Measurements from ENCODE around the gene KRT2. TPM values are rescaled to one million over a fixed set of nuclear protein-coding genes. Genes with fewer than 3 reads are reported as not detected.

KRT2 gene
- total RNA-seq, 4 donors from 2014 or later, result 357 to 1,953 (median 1,221) TPM

- no peak for DNase-seq (ENCODE audit: low spot score in 2 of 2)
- H3K36me3 ChIP-seq, result no peaks in the 10 kb centered on the region
- no peaks in the 10 kb centered on the region for H3K9me3 ChIP-seq
- peaks cover 4% of the 10 kb centered on the region for H3K27me3 ChIP-seq
- H3K4me3 ChIP-seq, result no peak overlapping the region
- TF ChIP-seq POLR2AphosphoS5 (IDR thresholded peaks at IDR 0.05) (no peak), EP300 (IDR thresholded peaks at IDR 0.05) (no peak), POLR2A (IDR thresholded peaks at IDR 0.05) (no peak)
- TF ChIP-seq, protein P1, sequence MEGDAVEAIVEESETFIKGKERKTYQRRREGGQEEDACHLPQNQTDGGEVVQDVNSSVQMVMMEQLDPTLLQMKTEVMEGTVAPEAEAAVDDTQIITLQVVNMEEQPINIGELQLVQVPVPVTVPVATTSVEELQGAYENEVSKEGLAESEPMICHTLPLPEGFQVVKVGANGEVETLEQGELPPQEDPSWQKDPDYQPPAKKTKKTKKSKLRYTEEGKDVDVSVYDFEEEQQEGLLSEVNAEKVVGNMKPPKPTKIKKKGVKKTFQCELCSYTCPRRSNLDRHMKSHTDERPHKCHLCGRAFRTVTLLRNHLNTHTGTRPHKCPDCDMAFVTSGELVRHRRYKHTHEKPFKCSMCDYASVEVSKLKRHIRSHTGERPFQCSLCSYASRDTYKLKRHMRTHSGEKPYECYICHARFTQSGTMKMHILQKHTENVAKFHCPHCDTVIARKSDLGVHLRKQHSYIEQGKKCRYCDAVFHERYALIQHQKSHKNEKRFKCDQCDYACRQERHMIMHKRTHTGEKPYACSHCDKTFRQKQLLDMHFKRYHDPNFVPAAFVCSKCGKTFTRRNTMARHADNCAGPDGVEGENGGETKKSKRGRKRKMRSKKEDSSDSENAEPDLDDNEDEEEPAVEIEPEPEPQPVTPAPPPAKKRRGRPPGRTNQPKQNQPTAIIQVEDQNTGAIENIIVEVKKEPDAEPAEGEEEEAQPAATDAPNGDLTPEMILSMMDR (IDR thresholded peaks at IDR 0.05), result no peak
- H3K4me1 ChIP-seq, result peaks cover 4% of the 10 kb centered on the region
- no peak overlapping the region for H3K27ac ChIP-seq
- 70% methylated on average over 5 of the region's 5 CpGs for WGBS
These were observed 15.3 kb downstream of the KRT2 start for GRCh38 chr12:52636592-52637258.

GRCh38 chr12:52636189-52636588 is 15.8 kb downstream of the KRT2 start:
- TF ChIP-seq POLR2A (IDR thresholded peaks at IDR 0.05) (no peak), POLR2AphosphoS5 (IDR thresholded peaks at IDR 0.05) (no peak), EP300 (IDR thresholded peaks at IDR 0.05) (no peak)
- TF ChIP-seq, protein P1 (IDR thresholded peaks at IDR 0.05), result no peak
- Histone ChIP-seq H3K9me3 (no peaks in the 10 kb centered on the region), H3K36me3 (no peaks in the 10 kb centered on the region), H3K4me3 (no peak overlapping the region), H3K4me1 (peaks cover 4% of the 10 kb centered on the region), H3K27me3 (peaks cover 4% of the 10 kb centered on the region), H3K27ac (no peak overlapping the region)
- DNase-seq (ENCODE audit: low spot score in 2 of 2), result peak in 1 of 2 donors; percentile 62
- 86% methylated on average over 6 of the region's 6 CpGs for WGBS

GRCh38 chr12:52634266-52635056 is 17.6 kb downstream of the KRT2 start:
- Histone ChIP-seq H3K9me3 (no peaks in the 10 kb centered on the region), H3K27ac (no peak overlapping the region), H3K4me1 (peaks cover 4% of the 10 kb centered on the region), H3K4me3 (no peak overlapping the region), H3K27me3 (peaks cover 4% of the 10 kb centered on the region), H3K36me3 (no peaks in the 10 kb centered on the region)
- peak in 1 of 2 donors; percentile 77 for DNase-seq (ENCODE audit: low spot score in 2 of 2)
- TF ChIP-seq POLR2A (IDR thresholded peaks at IDR 0.05) (no peak), POLR2AphosphoS5 (IDR thresholded peaks at IDR 0.05) (no peak), EP300 (IDR thresholded peaks at IDR 0.05) (no peak)
- TF ChIP-seq, protein P1 (IDR thresholded peaks at IDR 0.05), result no peak
- WGBS, result 34% methylated on average over 7 of the region's 7 CpGs

GRCh38 chr12:52633383-52633782 is 18.6 kb downstream of the KRT2 start:
- TF ChIP-seq POLR2A (IDR thresholded peaks at IDR 0.05), result no peak
- TF ChIP-seq EP300 (IDR thresholded peaks at IDR 0.05), result no peak
- TF ChIP-seq POLR2AphosphoS5 (IDR thresholded peaks at IDR 0.05), result no peak
- TF ChIP-seq, protein P1 (IDR thresholded peaks at IDR 0.05), result no peak
- H3K4me3 ChIP-seq, result no peak overlapping the region
- H3K27me3 ChIP-seq, result peaks cover 2% of the 10 kb centered on the region
- H3K4me1 ChIP-seq, result peaks cover 4% of the 10 kb centered on the region
- H3K9me3 ChIP-seq, result no peaks in the 10 kb centered on the region
- DNase-seq (ENCODE audit: low spot score in 2 of 2), result no peak
- 68% methylated on average over 4 of the region's 4 CpGs for WGBS
- no peak overlapping the region for H3K27ac ChIP-seq
- H3K36me3 ChIP-seq, result no peaks in the 10 kb centered on the region

DNA sequence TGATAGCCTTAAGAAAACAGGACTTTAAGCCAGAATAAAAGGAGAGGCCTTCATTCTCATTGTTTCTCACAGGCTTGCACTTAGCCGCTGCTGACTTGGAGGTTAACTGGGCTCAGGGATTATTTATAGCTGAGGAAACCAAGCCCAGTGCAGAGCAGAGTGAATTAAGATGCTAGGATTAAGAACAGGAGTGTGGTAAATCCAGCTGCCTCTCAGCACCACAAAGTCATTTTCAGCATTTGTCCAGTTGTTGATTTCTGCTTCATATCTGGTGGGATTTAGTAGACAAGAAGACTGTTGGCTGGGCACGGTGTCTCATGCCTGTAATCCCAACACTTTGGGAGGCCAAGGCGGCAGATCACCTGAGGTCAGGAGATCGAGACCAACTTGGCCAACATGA is 19.4 kb downstream of the KRT2 start:
- Histone ChIP-seq H3K36me3 (no peaks in the 10 kb centered on the region), H3K9me3 (no peaks in the 10 kb centered on the region), H3K4me3 (no peak overlapping the region), H3K27me3 (no peaks in the 10 kb centered on the region), H3K4me1 (peaks cover 4% of the 10 kb centered on the region), H3K27ac (no peak overlapping the region)
- no peak for TF ChIP-seq POLR2A (IDR thresholded peaks at IDR 0.05)
- TF ChIP-seq EP300 (IDR thresholded peaks at IDR 0.05), result no peak
- TF ChIP-seq, protein P1 (IDR thresholded peaks at IDR 0.05), result no peak
- TF ChIP-seq POLR2AphosphoS5 (IDR thresholded peaks at IDR 0.05), result no peak
- no peak for DNase-seq (ENCODE audit: low spot score in 2 of 2)
- WGBS, result 76% methylated on average over 4 of the region's 4 CpGs
